HFF-Myc (cell line): Measurements from ENCODE around the gene JAZF1.

ENCODE experiments used
- DNase-seq: peaks from one replicate; pipeline ENCODE4 v3.0.0-alpha.2; 2011; ENCODE audit warnings: low read depth; ENCODE audit errors: extremely low read depth
- H3K4me3 ChIP-seq: replicated peaks from 2 replicates; pipeline ENCODE4 v1.5.1; 2011; ENCODE audit warnings: low read depth, mild to moderate bottlenecking, control low read depth, low read length
- CTCF ChIP-seq: IDR thresholded peaks from 2 replicates; pipeline ENCODE4 v1.5.1; 2012; ENCODE audit warnings: mild to moderate bottlenecking, low read depth, low read length, control low read depth; ENCODE audit errors: missing control alignments

JAZF1 gene

DNA sequence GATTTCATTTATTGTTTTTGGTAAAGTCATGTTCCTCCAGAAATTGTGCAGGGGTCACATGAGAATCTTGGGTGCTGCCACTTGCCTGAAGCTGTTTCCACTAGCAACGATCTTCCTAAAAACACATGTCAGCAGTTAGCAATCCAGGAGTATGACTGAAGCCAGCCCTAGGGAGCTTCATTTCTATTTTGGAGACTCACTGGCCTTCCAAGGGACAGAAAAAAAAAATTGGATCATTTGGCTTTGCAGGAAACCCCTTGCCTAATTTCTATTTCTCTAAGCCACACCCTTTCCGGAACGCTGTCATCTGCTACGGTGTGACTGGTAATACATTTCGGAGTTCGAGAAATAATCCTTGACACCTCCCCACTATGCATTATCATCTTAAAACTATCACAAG lies 236.0 kb downstream of the JAZF1 start:
- no peak overlapping the region for H3K4me3 ChIP-seq
- no peak for DNase-seq
- TF ChIP-seq CTCF = no peak

DNA sequence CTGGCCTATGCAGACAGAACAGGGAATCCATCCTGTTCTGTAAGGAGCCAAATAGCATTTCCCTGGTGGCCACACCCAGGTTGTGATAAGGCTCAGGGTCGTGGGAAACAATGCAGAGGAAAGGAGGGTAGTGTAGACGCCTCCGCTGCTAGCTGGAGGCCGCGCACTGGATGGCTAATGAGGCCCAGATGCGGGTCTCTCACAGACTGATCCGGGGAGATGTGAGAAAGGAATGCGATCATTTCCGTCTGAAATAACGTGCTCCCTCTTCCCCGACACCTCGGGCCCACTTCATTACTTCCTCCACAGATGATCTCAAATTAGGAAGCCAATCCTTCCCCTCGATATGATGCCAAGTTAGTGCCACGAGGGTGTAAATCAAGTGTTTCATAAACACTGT lies 237.4 kb downstream of the JAZF1 start:
- no peak for TF ChIP-seq CTCF
- H3K4me3 ChIP-seq = no peak overlapping the region
- DNase-seq = peak; percentile 72

DNA sequence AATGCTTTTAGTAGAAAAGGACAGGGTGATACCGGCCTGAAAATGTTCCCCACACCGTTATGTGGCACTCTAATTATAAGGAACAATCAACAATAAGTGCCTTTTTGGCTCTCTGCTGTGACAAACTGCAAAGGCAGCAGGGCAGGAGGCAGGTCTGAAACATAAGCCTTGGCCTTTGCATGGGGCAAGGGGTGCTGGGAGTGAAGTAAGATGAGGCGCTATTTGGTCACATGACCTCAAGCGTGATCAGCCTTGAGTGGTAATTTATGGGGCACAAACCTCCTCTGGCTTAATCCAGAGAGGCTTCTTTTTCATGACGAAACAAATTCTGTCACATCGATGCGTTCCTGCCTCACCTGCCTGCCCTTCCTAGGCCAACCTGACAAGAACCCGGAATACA lies 237.9 kb downstream of the JAZF1 start:
- no peak for TF ChIP-seq CTCF
- no peak for DNase-seq

GRCh38 chr7:27941522-27941921 lies 239.1 kb downstream of the JAZF1 start:
- no peak for DNase-seq
- H3K4me3 ChIP-seq = no peak overlapping the region
- TF ChIP-seq CTCF = no peak

More for the DNA sequence above, 237.9 kb downstream of the JAZF1 start:
- no peak overlapping the region for H3K4me3 ChIP-seq

GRCh38 chr7:27940341-27940740 lies 240.3 kb downstream of the JAZF1 start:
- DNase-seq = no peak
- no peak for TF ChIP-seq CTCF
- H3K4me3 ChIP-seq = no peak overlapping the region

GRCh38 chr7:27939893-27940292 lies 240.7 kb downstream of the JAZF1 start:
- H3K4me3 ChIP-seq = no peak overlapping the region
- no peak for DNase-seq
- no peak for TF ChIP-seq CTCF

- TF ChIP-seq CTCF = no peak
- DNase-seq = no peak
Observed at GRCh38 chr7:27936768-27937102, 243.9 kb downstream of the JAZF1 start.

More at GRCh38 chr7:27936768-27937102, 243.9 kb downstream of the JAZF1 start:
- no peak overlapping the region for H3K4me3 ChIP-seq
